Renal cortex interstitium (tissue), 11 donors: ENCODE measurements around the gene HIP1R. TPM values are rescaled to one million over a fixed set of nuclear protein-coding genes. Genes with fewer than 3 reads are reported as not detected.
A peak's percentile ranks its signal among the peaks of the same experiment; 100 is the strongest.
"Not testable (repeated sequence)": the region's sequence is repeated elsewhere in the genome, so short reads cannot be mapped to it uniquely, and the experiment has no call there.

Experiments used
- DNase-seq, 11 donors: peaks; one replicate each; pipeline ENCODE4 v3.0.0-alpha.2; 2013; ENCODE audit warnings: low read depth in 9 of 11, low spot score in 4 of 11; ENCODE audit errors: extremely low read depth in 1 of 11
- polyA plus RNA-seq, 3 donors: library from polyadenylated mRNA; unstranded; fragments of 120-200 nt; gene quantifications; one replicate each; pipeline ENCODE4 v1.2.1, GENCODE V29; 2013; ENCODE audit not compliant: insufficient read length in 3 of 3

The HIP1R gene
- polyA plus RNA-seq, 3 donors: 54.1 to 115 (median 74.2) TPM

GRCh38 chr12:122895704-122896636 lies 60.7 kb downstream of the HIP1R start, which contains the start of gene VPS37B:
TSS of gene VPS37B (minus strand) at chr12:122896124. CDS start at chr12:122896062, 62 bp downstream.
- DNase-seq: peak in 10 of 11 donors; percentile 64 to 84 (median 80)

DNA sequence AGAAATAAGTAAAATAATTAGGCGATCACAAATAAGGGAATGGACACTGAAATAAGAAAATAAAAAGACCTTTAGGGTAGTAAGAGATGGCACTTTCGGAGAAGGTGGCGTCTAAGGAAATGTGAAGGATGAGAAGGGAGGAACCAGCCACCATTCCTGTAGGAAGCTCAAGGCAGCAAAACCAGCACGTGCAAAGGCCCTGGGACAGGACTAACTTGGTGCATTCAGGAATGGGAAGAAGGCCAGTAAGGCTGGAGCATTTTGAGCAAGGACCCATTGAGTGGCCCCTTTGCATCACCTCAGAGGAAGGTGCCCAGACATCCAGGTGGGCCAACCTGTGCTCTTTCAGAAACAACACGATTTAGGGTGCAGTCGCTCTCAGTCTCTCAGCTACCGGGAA lies 61.4 kb downstream of the HIP1R start:
- no peak for DNase-seq

DNA sequence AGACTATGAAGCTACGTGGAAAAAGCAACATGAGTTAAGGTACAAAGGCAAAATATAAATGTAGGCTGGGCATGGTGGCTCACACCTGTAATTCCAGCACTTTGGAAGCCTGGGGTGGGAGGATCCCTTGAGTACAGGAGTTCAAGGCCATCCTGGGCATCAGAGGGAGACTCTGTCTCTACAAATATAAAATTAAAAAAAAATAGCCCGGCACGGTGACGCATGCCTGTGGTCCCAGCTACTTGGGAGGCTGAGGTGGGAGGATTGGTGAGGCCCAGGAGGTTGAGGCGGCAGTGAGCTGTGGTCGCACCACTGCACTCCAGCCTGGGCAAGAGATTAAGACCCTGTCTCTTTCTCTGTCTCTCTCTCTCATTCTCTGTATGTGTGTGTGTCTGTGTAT lies 64.6 kb downstream of the HIP1R start:
- no peak for DNase-seq

GRCh38 chr12:122902854-122903692 lies 67.8 kb downstream of the HIP1R start:
- no peak for DNase-seq

- no peak for DNase-seq
These were observed 68.4 kb downstream of the HIP1R start for GRCh38 chr12:122903693-122904034.

DNA sequence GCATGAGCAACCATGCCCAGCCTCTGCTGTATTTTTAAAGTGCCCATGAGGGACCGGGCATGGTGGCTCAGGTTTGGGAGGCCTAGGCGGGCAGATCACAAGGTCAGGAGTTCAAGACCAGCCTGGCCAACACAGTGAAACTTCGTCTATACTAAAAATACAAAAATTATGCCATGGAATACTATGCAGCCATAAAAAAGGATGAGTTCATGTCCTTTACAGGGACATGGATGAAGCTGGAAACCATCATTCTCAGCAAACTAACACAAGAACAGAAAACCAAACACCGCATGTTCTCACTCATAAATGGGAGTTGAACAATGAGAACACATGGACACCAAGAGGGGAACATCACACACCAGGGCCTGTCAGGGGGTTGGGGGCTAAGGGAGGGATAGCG lies 70.0 kb downstream of the HIP1R start:
- DNase-seq: not testable (repeated sequence)

DNA sequence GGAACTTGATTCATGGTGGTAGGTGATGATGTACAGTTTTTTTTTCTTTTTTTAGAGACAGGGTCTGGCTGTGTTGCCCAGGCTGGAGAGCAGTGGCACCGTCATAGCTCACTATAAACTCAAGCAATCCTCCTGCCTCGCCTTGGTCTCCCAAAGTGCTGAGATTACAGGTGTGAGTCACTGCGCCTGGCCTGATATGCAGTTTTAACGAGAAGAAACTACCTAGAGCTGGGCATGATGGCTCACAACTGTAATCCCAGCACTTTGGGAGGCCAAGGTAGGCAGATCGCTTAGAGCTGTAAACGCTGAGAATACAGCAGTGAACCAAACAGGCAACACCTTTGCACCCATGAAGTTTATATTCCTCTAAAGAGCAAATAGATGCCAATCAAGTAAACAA lies 73.7 kb downstream of the HIP1R start:
- DNase-seq: no peak

DNA sequence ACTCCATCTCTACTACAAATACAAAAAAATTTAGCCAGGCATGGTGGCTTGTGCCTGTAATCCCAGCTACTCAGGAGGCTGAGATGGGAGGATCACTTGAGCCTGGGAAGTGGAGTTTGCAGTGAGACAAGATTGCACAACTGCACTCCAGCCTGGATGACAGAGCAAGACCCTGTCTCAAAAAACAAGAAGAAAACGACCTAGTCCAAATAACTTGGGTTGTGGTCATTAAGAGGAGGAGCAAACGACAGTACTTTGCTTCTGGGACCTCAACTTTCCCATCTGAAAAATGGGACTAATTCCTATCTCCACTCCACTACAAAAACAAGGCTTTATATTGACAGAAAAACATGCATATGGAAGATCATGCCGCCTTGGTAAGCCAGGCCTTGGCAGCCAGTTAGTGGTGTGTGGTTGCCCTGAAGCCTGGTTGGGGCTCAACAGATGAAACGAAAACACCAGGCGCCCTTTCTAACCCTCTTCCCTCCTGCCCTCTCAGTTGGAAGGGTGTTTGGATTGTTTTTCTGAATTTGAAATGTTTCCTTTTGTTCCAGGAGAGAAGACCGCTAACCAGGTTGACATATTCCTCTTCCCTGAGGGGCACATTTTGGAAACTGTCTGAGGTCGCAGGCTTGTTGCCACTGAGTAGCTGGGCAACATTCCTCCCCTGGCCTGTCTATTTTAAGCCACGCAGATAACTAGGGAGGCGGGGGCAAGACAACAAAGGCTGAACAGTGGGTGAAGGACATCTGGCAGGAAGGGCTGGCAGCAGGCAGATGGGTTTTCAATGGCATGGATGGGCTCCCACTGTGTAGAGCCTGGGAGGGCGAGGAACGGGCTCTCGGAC lies 74.4 kb downstream of the HIP1R start:
- no peak for DNase-seq

Other genes starting within 250 kb of the HIP1R start
- under 1 TPM; 0.22 to 0.57 (median 0.34) TPM for gene HCAR2, start 132.1 kb upstream of the HIP1R start, polyA plus RNA-seq
- under 1 TPM; 0.19 to 0.62 (median 0.26) TPM for gene HCAR3, start 118.6 kb upstream of the HIP1R start, polyA plus RNA-seq
- 1 to 10 TPM; 2.5 to 2.7 (median 2.7) TPM for gene HCAR1, start 104.6 kb upstream of the HIP1R start, polyA plus RNA-seq
- 100 to 1,000 TPM in 1 of 3 donors, 10 to 100 TPM in 2; 88.3 to 102 (median 99.2) TPM for gene DENR, start 82.6 kb upstream of the HIP1R start, polyA plus RNA-seq
- under 1 TPM; 0.33 to 0.45 (median 0.40) TPM for gene CCDC62, start 60.9 kb upstream of the HIP1R start, polyA plus RNA-seq
- gene VPS37B, start 60.7 kb downstream of the HIP1R start, polyA plus RNA-seq: 10 to 100 TPM; 23.4 to 32.6 (median 26.1) TPM
- gene ABCB9, start 131.0 kb downstream of the HIP1R start, polyA plus RNA-seq: 10 to 100 TPM in 1 of 3 donors, 1 to 10 TPM in 2; 5.0 to 10.4 (median 7.5) TPM
- gene OGFOD2, start 139.8 kb downstream of the HIP1R start, polyA plus RNA-seq: 10 to 100 TPM; 11.8 to 21.2 (median 17.0) TPM
- 100 to 1,000 TPM; 161 to 222 (median 193) TPM for gene ARL6IP4, start 145.2 kb downstream of the HIP1R start, polyA plus RNA-seq